OCI-LY3 (cell line): ENCODE measurements around the gene PHLDB2.

Experiments
- CTCF ChIP-seq: fragments of 200-600, 300-600 bp; sonication (generic); IDR thresholded peaks from 2 replicates; pipeline ENCODE4 v1.5.1; 2014; ENCODE audit warnings: antibody characterized with exemption, low read length, low read depth
- EZH2phosphoT487 ChIP-seq: fragments of 200-600 bp; shearing (Covaris generic); IDR thresholded peaks from 2 replicates; pipeline ENCODE4 v1.6.1; 2018; ENCODE audit warnings: antibody characterized with exemption, mixed run types, low read depth

GRCh38 chr3:111980716-111981456 lies 121.8 kb downstream of the PHLDB2 start:
- TF ChIP-seq CTCF (no peak), EZH2phosphoT487 (no peak)
